ENCODE results near the gene NHP2.

The NHP2 gene

GRCh38 chr5:178174456-178174855, 20.8 kb upstream of the NHP2 start:
- no peak for DNase-seq (ENCODE audit: low spot score)

- no peak for DNase-seq (ENCODE audit: low spot score)
Measured at GRCh38 chr5:178170455-178170854, 16.8 kb upstream of the NHP2 start.

GRCh38 chr5:178165581-178165980, 11.9 kb upstream of the NHP2 start:
- no peak for DNase-seq (ENCODE audit: low spot score)

GRCh38 chr5:178163772-178164735, 10.4 kb upstream of the NHP2 start:
- peak; percentile 91 for DNase-seq (ENCODE audit: low spot score)

GRCh38 chr5:178162481-178162880, 8.8 kb upstream of the NHP2 start:
- peak; percentile 77 for DNase-seq (ENCODE audit: low spot score)

- no peak for DNase-seq (ENCODE audit: low spot score)
Measured at GRCh38 chr5:178160176-178160575, 6.5 kb upstream of the NHP2 start.

GRCh38 chr5:178155065-178155464, 1.4 kb upstream of the NHP2 start:
- no peak for DNase-seq (ENCODE audit: low spot score)

- no peak for DNase-seq (ENCODE audit: low spot score)
Measured at GRCh38 chr5:178152491-178153444, 917 bp downstream of the NHP2 start.

GRCh38 chr5:178150977-178151734, 2.5 kb downstream of the NHP2 start:
- DNase-seq (ENCODE audit: low spot score) = no peak

GRCh38 chr5:178149199-178149932, 4.3 kb downstream of the NHP2 start:
- DNase-seq (ENCODE audit: low spot score) = no peak

- DNase-seq (ENCODE audit: low spot score) = no peak
Measured at GRCh38 chr5:178147406-178147805, 6.3 kb downstream of the NHP2 start.

- peak; percentile 77 for DNase-seq (ENCODE audit: low spot score)
Measured at GRCh38 chr5:178145965-178146820, 7.5 kb downstream of the NHP2 start.

GRCh38 chr5:178143901-178144300, 9.8 kb downstream of the NHP2 start:
- DNase-seq (ENCODE audit: low spot score) = no peak

- peak; percentile 5 for DNase-seq (ENCODE audit: low spot score)
Measured at GRCh38 chr5:178143246-178143645, 10.4 kb downstream of the NHP2 start.

GRCh38 chr5:178142642-178143041, 11.0 kb downstream of the NHP2 start:
- DNase-seq (ENCODE audit: low spot score) = peak; percentile 14

- no peak for DNase-seq (ENCODE audit: low spot score)
Measured at GRCh38 chr5:178141550-178141949, 12.1 kb downstream of the NHP2 start.

GRCh38 chr5:178137991-178138390, 15.7 kb downstream of the NHP2 start:
- DNase-seq (ENCODE audit: low spot score) = peak; percentile 12

- peak; percentile 11 for DNase-seq (ENCODE audit: low spot score)
Measured at GRCh38 chr5:178136990-178137389, 16.7 kb downstream of the NHP2 start.

- DNase-seq (ENCODE audit: low spot score) = no peak
Measured at GRCh38 chr5:178131446-178131996, 22.2 kb downstream of the NHP2 start.
